Measurements from ENCODE around the gene VEGFB.
A peak's percentile ranks its signal among the peaks of the same experiment; 100 is the strongest.

Gene VEGFB

DNA sequence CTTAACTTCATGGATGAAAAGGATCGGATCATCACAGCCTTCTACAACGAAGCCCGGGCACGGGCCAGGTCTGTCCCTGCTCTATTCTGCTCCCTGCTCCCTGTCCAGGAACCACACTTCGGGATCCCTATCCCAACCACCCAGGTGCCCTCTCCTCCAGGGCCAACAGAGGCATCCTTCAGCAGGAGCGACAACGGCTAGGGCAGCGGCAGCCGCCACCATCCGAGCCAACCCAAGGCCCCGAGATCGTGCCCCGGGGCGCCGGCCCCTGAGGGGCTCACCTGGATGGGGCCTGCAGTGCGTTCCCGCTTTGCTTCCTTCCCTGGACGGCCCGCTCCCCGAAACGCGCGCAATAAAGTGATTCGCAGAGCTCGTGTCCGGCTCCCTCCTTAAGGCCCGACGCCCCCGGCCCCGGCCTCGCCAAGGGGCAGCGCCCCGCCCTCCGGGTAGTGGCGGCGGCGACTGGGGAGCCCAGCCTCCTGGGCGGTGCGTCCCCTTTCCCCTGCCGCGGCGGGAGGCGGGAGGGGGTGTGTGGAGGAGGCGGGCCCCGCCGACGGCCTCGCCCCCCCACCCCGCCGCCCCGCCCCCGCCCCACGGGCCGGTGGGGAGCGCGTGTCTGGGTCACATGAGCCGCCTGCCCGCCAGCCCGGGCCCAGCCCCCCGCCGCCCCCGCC lies at the start of gene VEGFB:
TSS of gene VEGFB (plus strand) at position 672 of the 674 bp plus-strand sequence. CDS start 250 bp downstream, outside the sequence.
- DNase-seq, result no peak

GRCh38 chr11:64185175-64185692 lies 49.1 kb upstream of the VEGFB start:
- peak; percentile 62 to 72 for DNase-seq

DNA sequence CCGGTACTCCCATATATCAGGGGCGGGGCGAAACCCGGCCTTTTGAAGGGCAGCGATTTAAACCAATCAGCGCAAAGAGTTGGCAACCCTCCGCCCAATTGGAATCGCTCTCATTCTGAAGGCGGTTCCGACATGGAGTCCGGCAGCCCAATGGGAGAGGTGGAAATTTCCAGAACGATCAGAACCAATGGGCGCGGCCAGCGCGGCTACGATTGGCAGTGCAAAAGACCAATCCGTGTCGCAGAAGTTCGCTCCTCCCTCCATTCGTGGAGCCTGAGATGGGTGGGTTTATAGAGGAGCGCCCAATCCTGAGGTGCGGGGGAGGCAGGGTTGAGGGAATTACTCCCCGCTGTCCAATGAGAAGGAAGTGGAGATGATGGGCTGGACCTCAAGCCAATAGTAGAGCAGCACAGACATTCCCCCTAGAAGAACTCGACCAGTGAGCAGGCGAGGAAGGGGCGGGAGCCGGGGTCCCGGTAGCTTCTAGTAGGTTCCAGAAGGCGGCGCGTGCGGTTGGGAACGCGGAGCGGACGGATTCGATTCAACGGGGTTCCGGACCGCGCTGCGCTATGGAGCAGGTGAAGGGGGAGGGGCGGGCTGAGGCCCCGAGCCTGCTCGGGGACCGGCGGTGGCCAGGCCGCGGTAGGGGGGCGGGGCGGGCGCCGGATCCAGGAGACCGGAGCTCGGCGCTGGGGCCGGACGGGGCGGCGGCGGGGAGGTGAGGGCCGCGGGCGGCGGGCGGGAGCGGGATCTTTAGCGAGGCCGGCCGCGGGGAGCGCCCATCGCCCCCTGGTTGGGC lies 48.5 kb upstream of the VEGFB start, which contains the start of gene STIP1:
TSS of gene STIP1 (plus strand) at position 479 of the 799 bp plus-strand sequence. CDS start at position 570, 91 bp downstream.
- DNase-seq, result peak; percentile 100

GRCh38 chr11:64186492-64187165 lies 47.8 kb upstream of the VEGFB start:
- DNase-seq, result no peak

DNA sequence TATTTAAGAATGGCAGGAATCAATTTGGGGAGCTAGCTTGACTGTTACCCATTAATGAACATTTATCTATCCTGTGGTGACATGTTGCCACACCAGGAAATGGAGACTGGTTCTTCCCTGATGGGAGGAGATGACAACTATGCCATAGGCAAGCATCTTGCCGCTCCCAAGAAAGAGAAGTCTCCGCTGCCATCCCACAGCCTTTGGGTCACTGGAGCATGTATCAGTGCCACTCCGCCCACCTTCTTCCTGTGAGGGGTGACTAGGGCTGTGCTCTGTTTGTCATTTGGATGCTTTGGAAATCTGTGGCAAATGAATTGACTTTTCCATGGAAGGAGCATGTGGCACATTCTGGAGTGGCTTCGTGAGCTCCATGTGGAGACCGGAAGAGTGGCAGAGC lies 42.0 kb upstream of the VEGFB start:
- DNase-seq, result peak; percentile 84 to 96

GRCh38 chr11:64196626-64197025 lies 37.8 kb upstream of the VEGFB start:
- DNase-seq, result peak; percentile 15 to 70

- peak; percentile 60 to 62 for DNase-seq
Measured at GRCh38 chr11:64198511-64198910, 35.9 kb upstream of the VEGFB start.

DNA sequence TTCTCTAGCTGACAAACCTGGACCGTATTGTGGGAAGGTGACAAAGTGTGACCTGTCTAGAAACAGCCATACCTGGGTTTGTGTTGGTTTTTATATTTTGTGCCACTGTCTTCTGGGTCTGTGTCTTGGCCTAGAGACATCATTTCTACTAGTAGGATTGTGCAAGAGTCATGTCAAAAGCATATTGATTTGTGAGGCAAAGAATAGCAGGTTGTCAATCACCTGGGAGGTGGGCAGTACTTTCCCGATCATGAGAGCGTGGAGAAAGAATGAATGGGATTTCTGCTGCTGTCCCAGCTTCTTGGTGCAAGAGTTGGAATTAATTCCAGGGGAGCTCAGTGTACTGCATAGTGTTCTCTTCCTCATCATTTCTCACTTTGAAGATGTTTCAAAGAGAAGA lies 32.8 kb upstream of the VEGFB start:
- no peak for DNase-seq

DNA sequence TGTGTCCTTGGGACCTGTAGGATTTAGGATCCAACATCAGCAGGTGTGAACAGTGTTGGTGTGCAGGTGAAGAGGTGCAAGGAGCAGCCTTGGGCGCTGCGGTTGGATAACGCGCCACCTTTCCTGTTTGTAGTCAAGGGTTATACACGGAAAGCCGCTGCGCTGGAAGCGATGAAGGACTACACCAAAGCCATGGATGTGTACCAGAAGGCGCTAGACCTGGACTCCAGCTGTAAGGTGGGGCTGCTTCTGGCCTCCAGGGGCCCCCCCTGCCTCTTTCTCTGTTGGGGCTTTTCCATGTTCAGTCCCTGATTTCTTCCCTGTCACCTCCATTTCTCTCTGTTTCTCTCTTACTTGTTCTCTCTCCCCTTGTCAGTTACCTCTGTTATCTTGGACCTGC lies 31.4 kb upstream of the VEGFB start:
- no peak for DNase-seq

DNA sequence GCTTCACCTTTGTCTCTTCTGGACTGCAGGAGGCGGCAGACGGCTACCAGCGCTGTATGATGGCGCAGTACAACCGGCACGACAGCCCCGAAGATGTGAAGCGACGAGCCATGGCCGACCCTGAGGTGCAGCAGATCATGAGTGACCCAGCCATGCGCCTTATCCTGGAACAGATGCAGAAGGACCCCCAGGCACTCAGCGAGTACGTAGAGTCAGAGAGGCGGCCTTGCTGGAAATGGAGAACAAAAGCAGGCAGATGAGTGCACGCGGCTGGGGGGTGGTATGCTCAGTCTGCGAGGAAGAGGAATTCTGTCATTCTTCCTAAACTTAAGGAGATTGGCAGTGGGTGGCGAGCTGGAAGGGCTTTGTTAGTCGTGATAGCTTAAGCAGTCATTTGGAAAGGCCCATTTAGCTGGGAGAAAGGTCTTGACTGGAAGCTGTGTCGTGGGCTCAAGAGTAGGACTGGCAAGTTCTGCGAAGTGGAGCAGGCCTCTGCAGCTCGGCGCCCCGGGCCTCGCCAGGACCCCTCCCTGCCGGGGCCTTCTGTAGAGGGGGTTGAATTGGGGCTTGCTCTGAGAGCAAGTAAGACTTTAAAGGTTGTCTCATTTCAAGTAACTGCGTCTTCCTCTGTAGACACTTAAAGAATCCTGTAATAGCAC lies 30.8 kb upstream of the VEGFB start:
- DNase-seq, result no peak

DNA sequence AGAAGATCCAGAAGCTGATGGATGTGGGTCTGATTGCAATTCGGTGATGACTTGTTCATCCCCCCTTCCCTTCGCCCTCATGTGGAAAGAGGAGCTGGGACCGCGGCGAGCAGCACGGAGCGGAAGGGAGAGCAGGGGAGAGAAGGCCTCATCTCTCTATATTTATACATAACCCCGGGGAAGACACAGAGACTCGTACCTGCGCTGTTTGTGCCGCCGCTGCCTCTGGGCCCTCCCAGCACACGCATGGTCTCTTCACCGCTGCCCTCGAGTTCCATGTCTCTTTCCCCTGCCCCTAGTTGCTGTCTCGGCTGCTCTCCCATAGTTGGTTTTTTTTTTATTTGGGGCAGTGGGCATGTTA lies 30.3 kb upstream of the VEGFB start:
- no peak for DNase-seq

DNA sequence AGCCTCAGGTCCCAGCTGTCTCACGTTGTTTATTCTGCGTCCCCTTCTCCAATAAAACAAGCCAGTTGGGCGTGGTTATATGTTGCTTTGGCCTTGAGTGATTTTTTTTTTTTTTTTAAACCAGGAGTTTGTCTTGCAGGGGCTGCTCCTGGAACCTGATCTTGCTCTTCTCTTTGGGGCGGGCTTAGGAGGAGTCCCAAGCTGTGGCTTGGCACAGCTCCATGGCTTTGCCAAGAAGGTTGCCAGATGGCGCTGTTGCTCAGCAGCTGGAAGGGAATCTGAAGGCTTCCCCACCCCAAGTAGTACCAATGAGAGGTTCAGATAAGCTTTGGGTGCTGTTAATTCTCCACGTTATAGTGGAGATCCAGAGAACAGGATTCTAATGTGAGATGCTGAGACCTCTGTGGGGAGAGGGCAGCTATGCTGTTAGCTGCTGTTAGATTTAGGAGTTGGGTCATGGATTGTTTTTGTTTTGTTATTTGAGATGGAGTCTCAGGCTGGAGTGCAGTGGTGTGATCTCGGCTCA lies 29.9 kb upstream of the VEGFB start:
- peak; percentile 84 to 92 for DNase-seq

GRCh38 chr11:64206457-64207255 lies 27.7 kb upstream of the VEGFB start, which contains the start of gene FERMT3:
TSS of gene FERMT3 (plus strand) at chr11:64206721. CDS start at chr11:64207365, 644 bp downstream.
- peak; percentile 53 to 80 for DNase-seq

DNA sequence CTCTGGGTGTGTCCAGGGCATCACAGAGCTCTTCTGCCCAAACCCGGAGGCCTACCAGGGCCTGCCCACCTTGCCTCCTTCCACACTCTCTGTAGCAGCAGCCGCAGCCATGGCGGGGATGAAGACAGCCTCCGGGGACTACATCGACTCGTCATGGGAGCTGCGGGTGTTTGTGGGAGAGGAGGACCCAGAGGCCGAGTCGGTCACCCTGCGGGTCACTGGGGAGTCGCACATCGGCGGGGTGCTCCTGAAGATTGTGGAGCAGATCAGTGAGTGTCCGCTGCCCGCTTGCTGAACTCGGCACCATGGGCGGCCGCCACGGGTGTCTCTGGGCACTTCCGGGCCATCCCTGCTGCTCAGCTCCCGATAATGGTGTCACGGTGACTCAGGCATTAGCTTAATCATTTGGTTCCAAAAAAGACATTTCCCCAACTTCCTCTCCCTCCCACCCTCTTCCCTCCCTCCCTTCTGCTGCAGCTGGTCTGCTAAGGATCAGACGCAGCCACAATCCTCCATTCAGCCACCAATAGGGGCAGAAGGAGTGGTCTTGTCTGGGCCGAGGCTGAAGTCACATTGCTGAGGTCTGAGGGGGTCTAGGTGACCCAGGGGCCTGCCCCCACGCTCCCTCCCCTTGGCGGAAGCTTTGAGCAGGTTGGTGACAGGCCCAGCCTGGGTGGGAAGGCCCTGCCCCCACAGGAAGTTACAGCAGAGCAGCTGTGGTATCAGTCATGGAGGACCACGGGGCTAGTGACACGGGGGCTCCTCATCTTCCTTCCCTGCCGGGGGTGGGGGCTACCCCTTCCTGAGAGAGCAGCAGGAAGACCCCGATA lies 26.9 kb upstream of the VEGFB start:
- DNase-seq, result peak; percentile 87 to 89

- no peak for DNase-seq
Measured at GRCh38 chr11:64208086-64208795, 26.1 kb upstream of the VEGFB start.

- no peak for DNase-seq
Measured at GRCh38 chr11:64208796-64209562, 25.4 kb upstream of the VEGFB start.

- DNase-seq, result no peak
Measured at GRCh38 chr11:64209563-64209843, 24.9 kb upstream of the VEGFB start.

DNA sequence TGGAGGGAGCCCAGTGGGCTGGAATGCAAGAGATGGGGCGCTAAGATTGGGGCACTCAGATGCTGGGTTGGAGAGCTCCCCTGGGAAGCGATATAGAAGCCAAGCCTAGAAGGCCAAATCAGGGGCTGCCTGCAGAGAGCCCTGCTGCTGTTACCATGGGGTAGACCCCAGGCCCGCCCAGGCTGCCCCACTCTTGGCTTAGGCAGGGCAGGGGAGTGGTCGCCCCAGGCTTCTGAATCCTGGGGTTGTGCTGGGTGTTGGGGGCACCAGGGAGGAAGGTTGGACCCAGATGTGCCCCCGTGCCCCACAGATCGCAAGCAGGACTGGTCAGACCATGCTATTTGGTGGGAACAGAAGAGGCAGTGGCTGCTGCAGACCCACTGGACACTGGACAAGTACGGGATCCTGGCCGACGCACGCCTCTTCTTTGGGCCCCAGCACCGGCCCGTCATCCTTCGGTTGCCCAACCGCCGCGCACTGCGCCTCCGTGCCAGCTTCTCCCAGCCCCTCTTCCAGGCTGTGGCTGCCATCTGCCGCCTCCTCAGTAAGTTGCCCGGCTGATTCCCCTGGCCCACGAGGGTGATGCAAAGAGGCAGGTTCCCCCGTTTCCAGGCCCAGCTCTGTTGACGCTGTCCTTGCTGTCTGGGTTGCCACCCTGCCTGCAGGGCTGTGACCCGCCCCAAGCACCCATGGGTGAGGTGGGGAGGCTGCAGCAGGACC lies 23.9 kb upstream of the VEGFB start:
- DNase-seq, result no peak

Measured in inflammatory macrophage treated with lipopolysaccharide for 1 hour (primary cell).